NCI-H510A treated with DMSO at 0.1 percent for 48 hours (cell line): ENCODE results near the gene ABLIM3.

Source experiments
- DNase-seq: peaks from one replicate; lab custom pipeline; 2025; lab: John Stamatoyannopoulos, UW

Gene ABLIM3

GRCh38 chr5:149188383-149188782 is 47.1 kb downstream of the ABLIM3 start:
- no peak for DNase-seq

DNA sequence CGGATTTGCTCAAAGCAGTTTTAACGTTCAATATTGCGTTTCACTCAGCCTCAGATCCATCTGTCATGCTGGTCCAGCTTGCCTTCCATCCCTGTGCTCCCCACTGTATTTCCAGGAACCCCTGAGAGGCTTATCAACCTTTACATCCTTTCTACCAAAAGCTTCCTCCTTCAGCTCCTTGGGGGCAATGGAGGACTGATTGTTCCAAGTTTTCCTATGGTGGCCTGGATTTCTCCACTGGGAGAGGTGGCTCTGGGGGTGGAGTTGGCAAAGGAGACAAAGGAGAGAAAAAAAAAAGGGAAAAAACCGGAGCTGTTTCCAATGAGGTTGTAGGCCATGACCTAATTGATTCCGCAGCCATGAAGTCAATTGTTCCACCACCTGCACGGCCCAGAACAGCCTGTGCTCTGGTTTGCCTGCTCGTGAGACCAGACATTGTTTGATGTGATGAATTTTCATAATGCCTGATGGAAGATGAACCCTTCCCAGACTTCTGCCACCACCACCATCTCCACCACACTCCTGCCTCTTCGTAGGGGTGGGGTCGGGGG is 54.1 kb downstream of the ABLIM3 start:
- DNase-seq = no peak

DNA sequence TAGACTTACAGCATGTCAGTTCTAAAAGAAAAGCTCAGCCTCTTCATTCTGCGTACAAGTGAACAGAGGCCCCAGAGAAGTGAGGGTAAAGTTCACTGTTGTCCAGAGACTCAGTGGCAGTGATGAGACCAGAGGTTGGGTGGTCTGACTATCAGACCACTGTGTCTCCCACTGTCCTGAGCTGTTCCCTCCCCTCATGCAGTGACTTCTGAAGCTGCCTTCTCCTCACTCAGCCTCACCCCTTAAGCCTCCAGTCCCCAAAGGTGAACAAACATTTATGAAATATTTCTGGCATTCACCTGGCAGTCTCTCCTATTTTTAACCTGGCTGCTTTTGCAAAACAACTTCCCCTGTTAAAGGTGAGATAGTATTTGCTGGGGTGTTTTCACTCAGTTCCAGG is 54.7 kb downstream of the ABLIM3 start:
- DNase-seq = no peak

- DNase-seq = no peak
Observed at GRCh38 chr5:149198148-149198547, 56.9 kb downstream of the ABLIM3 start.

DNA sequence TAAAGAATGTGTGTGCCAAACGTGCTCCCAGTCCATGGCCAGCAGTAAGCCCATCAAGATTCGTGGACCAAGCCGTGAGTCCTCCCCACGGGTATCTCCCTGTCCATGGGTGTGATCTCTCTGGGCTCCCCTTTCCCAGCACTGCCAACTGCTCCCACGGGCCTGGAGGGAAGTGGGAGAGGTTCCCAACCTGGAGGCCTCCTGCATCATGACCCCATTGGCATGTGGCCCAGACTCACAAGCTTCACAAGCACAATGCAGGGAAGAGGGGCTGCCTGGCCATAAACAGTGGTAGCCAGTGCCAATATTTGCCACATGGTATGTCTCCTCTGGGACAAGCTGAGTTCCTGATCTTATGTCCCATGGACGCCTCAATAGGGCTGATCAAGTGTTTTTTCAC is 59.1 kb downstream of the ABLIM3 start:
- no peak for DNase-seq

GRCh38 chr5:149201121-149201637 is 59.9 kb downstream of the ABLIM3 start:
- DNase-seq = no peak

DNA sequence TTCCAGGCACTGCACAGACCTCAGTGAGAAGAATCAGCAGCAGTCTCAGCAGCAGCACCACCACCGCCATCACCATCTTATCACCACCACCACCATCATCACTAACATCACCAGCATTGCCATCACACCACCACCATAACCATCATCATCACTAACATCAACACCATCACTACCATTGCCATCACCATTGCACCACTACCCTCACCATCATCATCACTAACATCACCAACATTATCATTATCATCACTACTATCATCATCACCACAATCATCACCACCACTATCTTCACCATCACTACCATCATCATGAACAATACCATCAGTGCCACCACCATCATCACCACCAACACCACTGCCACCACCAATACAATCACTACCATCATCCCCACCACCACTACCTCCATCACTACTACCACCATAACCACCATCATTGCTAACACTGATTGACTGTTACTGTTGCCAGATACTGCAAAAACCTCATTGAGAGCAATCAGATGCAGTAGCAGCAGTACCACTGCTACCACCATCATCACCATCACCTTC is 61.7 kb downstream of the ABLIM3 start:
- DNase-seq = no peak

- DNase-seq = no peak
Observed at GRCh38 chr5:149203921-149204441, 62.7 kb downstream of the ABLIM3 start.

DNA sequence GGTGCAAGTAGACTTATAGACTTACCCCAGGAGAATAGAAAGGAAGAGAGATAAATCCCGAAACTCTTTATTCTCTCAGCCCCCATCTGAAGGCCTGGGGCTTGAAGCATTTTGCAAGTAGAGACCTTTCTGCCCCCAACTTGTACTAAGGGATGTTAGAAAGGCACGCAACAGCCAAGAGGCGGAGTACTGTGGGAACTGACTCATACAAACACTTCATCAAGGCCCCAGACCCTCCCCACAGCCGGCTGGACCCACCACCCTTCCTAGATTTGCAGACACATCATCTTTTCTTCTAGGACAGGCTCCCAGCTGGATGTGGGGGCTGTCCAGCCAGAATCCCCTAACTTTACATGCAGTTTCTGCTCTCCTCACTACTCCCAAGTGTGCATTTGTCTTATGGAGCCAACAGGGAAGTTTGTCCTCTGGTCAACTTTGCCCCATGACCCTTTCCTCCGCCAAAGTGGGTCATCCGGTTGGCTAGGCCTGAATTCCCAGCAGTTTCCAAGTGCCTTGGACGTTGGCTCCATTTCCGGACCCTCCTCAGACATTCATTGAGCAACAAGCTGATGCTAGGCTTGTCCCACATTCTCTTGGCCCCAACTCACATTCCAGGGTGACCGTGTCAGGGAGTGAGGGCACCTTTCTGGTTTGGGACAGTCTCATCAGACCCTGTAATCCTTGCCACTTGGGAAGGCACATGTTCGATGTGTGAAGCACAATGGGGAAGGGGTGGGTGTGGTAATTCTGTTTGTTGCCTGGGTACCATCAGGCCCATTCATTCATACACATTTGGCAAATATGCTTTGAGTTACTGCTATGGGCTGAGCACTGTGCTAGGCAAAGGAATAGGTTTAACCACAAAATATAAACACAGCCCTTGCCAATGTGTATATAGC is 64.6 kb downstream of the ABLIM3 start:
- no peak for DNase-seq

- DNase-seq = peak; percentile 16
Observed at GRCh38 chr5:149206524-149207141, 65.3 kb downstream of the ABLIM3 start.

GRCh38 chr5:149207831-149208230 is 66.5 kb downstream of the ABLIM3 start:
- DNase-seq = peak; percentile 34

- DNase-seq = no peak
Observed at GRCh38 chr5:149210225-149210624, 68.9 kb downstream of the ABLIM3 start.

DNA sequence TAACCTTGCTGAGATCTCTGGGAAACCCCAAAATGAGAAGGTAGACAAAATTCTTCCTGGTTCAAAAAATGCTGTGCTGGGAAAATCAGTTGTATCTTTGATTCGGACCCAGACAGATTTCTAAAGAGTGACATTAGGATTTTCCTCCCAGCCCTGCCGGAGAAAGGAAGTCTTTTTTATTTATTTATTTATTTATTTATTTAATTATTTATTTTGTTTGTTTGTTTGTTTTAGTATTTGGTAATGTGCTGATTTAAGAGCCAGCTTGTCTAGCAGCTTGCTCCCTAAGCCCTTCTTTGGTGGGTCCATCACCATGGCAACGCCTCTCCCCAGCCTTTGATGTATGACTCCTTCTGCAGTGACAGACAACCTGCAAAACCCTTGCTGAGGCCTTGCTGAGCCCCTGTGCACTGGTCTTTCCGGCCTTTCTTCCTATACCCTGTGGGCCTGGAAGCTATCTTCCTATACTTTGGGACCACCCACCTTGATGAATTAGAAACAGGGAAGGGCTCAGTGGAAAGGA is 69.7 kb downstream of the ABLIM3 start:
- no peak for DNase-seq

DNA sequence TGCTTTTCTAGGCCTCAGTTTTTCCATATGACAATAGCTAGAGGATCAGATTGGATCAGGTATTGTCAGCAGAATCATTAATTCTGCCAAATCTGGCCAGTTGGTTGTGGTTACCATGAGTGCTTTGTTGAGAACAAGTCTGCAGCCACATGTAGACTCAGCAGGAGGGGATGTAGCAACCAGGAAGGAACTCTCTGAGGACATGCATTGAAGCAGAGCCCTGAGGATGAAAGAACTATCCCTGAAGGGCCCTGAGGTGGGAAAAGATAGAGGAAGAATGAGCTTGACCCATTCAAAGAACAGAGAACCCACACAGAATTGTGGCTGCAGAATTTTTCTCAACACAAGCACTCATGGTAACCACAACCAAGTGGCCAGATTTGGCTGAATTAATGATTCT is 70.3 kb downstream of the ABLIM3 start:
- DNase-seq = no peak

GRCh38 chr5:149212198-149212951 is 71.1 kb downstream of the ABLIM3 start:
- no peak for DNase-seq

- no peak for DNase-seq
Observed at GRCh38 chr5:149213264-149213880, 72.1 kb downstream of the ABLIM3 start.

DNA sequence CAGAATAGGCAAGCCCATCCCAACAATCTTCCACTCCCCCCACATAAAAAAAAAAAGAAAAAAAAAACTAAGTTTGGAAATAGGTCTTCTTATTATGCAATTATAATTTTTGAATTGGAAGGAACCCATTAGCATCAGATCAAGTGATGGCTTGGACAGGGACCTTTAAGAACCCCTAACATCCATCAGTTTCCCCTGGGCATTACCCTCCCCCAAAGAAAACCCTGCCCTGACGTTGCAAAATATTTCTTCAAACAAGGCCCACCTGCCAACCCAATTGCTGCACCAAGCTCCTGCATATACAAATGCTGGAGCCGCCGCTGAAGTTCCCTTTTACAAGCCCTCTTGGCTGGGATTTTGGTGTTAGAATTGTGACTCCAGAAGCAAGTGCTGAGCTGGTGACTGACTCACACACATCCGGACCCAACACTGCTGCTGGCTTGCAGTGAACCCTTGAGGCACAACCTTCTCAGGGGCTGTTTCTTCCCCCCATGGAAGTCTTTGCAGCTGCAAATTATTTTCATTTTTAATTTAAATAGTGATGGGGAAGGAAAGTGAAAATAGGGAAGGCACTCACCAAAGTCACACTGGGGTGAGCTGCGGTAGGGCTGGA is 74.3 kb downstream of the ABLIM3 start:
- DNase-seq = no peak

DNA sequence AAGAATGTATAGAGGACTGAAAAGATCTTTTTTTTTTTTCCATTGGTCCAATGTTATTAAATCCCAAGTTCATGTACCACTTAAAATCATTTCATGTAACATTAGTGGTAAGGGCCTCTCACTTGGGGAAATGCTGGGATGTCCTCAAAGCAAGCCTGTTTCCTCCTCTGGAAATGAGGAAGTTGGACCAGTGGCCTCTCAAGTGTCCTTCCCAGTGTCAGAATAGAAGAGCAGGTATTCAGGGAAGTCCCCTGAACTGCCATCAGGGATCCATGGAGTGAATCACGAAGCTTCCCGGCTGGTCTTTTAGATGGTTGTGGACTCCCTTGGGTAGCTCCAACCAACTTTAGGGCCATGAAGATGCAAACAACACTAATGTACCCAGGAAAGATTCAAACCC is 75.2 kb downstream of the ABLIM3 start:
- no peak for DNase-seq

- DNase-seq = no peak
Observed at GRCh38 chr5:149217096-149217802, 76.0 kb downstream of the ABLIM3 start.

DNA sequence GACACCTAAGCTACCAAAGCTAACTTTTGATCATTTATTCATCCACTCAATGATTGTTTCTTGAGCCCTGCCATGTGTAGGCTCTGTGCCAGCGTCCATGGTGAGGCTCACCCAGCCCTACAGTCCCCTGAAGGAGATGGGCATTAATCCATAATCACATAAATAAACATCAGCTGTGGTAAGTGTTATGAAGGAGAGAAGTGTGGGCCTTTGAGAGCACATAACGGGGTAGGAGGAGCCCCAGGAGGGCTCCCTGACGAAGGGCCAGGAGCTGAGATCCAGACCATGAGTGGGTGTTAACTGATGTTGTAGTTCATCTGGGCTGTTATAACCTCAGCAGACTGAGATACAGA is 76.5 kb downstream of the ABLIM3 start:
- peak; percentile 19 for DNase-seq
